Fibroblast of pulmonary artery (primary cell): ENCODE measurements around the gene ACTA2.

Source experiments
- DNase-seq: peaks from one replicate; pipeline ENCODE4 v3.0.0-alpha.2; 2010; ENCODE audit warnings: low read depth
- H3K4me3 ChIP-seq: replicated peaks from 2 replicates; pipeline ENCODE4 v1.5.1; 2011; ENCODE audit warnings: low read depth, mild to moderate bottlenecking, control low read depth, low read length, moderate library complexity
- CTCF ChIP-seq: IDR thresholded peaks from 2 replicates; pipeline ENCODE4 v1.5.1; 2011; ENCODE audit warnings: mild to moderate bottlenecking, control low read depth, low read length, inconsistent platforms; ENCODE audit errors: missing control alignments

The ACTA2 gene

GRCh38 chr10:88926566-88927415 is 25.8 kb downstream of the ACTA2 start:
- peak; percentile 96 for DNase-seq
- TF ChIP-seq CTCF: no peak
- no peak overlapping the region for H3K4me3 ChIP-seq

GRCh38 chr10:88923520-88923919 is 29.1 kb downstream of the ACTA2 start:
- no peak for TF ChIP-seq CTCF
- H3K4me3 ChIP-seq: no peak overlapping the region
- no peak for DNase-seq

GRCh38 chr10:88922041-88922440 is 30.5 kb downstream of the ACTA2 start:
- DNase-seq: no peak
- no peak for TF ChIP-seq CTCF
- no peak overlapping the region for H3K4me3 ChIP-seq

- TF ChIP-seq CTCF: no peak
- no peak overlapping the region for H3K4me3 ChIP-seq
- no peak for DNase-seq
Measured at GRCh38 chr10:88920986-88921593, 31.5 kb downstream of the ACTA2 start.

- H3K4me3 ChIP-seq: no peak overlapping the region
- DNase-seq: peak; percentile 60
- TF ChIP-seq CTCF: no peak
Measured at GRCh38 chr10:88920198-88920597, 32.4 kb downstream of the ACTA2 start.

GRCh38 chr10:88919041-88919440 is 33.5 kb downstream of the ACTA2 start:
- no peak overlapping the region for H3K4me3 ChIP-seq
- TF ChIP-seq CTCF: no peak
- no peak for DNase-seq
